HEK293T (cell line): ENCODE measurements around the gene GABBR2.

Source experiments
- CTCF ChIA-PET: fragments of 350-600 bp; formaldehyde crosslinking; extraction: SDS; loops from one replicate; lab custom pipeline; 2021; ENCODE audit warnings: antibody characterized with exemption, inconsistent platforms; lab: Yijun Ruan, JAX
- POLR2A ChIA-PET: fragments of 350-600 bp; formaldehyde crosslinking; extraction: SDS; loops from one replicate; lab custom pipeline; 2020; ENCODE audit warnings: antibody characterized with exemption, inconsistent platforms; lab: Yijun Ruan, JAX
- DNase-seq: peaks from one replicate; pipeline ENCODE4 v3.0.0; 2012; ENCODE audit warnings: mixed read lengths; ENCODE audit errors: extremely low spot score
- ARNT ChIP-seq: fragments of 450-650 bp; IDR thresholded peaks from 2 replicates; pipeline ENCODE4 v1.6.1; 2017; ENCODE audit warnings: mild to moderate bottlenecking
- BHLHE40 ChIP-seq: fragments of 450-650 bp; IDR thresholded peaks from 2 replicates; pipeline ENCODE4 v1.6.1; 2016; ENCODE audit warnings: mild to moderate bottlenecking, moderate library complexity, borderline replicate concordance
- CTBP1 ChIP-seq: fragments of 450-650 bp; IDR thresholded peaks from 2 replicates; pipeline ENCODE4 v1.6.1; 2016; ENCODE audit warnings: borderline replicate concordance
- ELF4 ChIP-seq: fragments of 450-650 bp; IDR thresholded peaks from 2 replicates; pipeline ENCODE4 v1.6.1; 2017; ENCODE audit warnings: antibody characterized with exemption
- FOXA1 ChIP-seq: fragments of 450-650 bp; IDR thresholded peaks from 2 replicates; pipeline ENCODE4 v1.6.1; 2016; ENCODE audit warnings: mild to moderate bottlenecking
- FOXK2 ChIP-seq: fragments of 450-650 bp; IDR thresholded peaks from 2 replicates; pipeline ENCODE4 v1.6.1; 2016; ENCODE audit warnings: mild to moderate bottlenecking
- FOXM1 ChIP-seq: fragments of 450-650 bp; IDR thresholded peaks from 2 replicates; pipeline ENCODE4 v1.6.1; 2017; ENCODE audit warnings: mild to moderate bottlenecking, borderline replicate concordance
- HDGF ChIP-seq: fragments of 450-650 bp; IDR thresholded peaks from 2 replicates; pipeline ENCODE4 v1.6.1; 2017; ENCODE audit warnings: antibody characterized with exemption, borderline replicate concordance
- L3MBTL2 ChIP-seq: fragments of 450-650 bp; conservative IDR thresholded peaks from 2 replicates; pipeline ENCODE4 v1.6.1; 2016; ENCODE audit warnings: mild to moderate bottlenecking
- LEF1 ChIP-seq: fragments of 450-650 bp; IDR thresholded peaks from 2 replicates; pipeline ENCODE4 v1.6.1; 2017; ENCODE audit warnings: mild to moderate bottlenecking, borderline replicate concordance
- NFRKB ChIP-seq: fragments of 450-650 bp; IDR thresholded peaks from 2 replicates; pipeline ENCODE4 v1.6.1; 2016; ENCODE audit warnings: mild to moderate bottlenecking, moderate library complexity
- PKNOX1 ChIP-seq: fragments of 450-650 bp; IDR thresholded peaks from 2 replicates; pipeline ENCODE4 v1.6.1; 2016
- SP1 ChIP-seq: fragments of 450-650 bp; IDR thresholded peaks from 2 replicates; pipeline ENCODE4 v1.6.1; 2017
- SUZ12 ChIP-seq: fragments of 450-650 bp; IDR thresholded peaks from 2 replicates; pipeline ENCODE4 v1.6.1; 2016; ENCODE audit warnings: mild to moderate bottlenecking
- TARDBP ChIP-seq: fragments of 450-650 bp; IDR thresholded peaks from 2 replicates; pipeline ENCODE4 v1.6.1; 2016
- ZNF384 ChIP-seq: fragments of 450-650 bp; IDR thresholded peaks from 2 replicates; pipeline ENCODE4 v1.6.1; 2016

Gene GABBR2

DNA sequence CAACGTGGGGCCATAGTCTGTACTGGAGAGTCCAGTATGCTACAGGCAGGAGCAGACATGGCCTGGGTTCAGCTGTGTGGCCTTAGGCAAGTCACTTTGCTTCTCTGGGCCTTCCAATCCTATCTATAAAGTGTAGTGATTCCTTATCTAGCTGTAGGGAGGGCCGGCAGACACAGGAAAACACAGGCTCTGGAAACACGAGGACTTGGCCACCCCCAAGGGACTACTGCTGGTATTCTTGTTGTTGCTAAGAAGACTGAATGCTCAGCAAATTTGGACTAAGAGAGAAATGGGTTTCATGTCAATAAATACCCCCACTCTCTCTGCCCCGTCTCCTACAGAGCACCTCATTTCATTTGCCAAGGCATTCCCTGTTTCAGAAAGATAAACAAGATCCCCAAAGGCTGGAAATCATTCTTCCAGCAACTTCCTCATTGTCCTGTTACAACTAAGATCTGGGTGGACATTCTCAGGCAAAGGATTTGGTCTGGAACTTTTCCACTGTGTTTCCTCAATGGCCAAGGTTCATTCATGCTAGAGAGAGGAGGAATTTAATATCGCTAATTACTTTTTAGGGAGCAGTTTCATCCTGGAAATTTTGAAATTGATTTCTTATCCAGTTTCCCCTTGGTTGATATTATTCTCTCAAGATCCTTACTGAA lies 105.8 kb downstream of the GABBR2 start:
- POLR2A ChIA-PET = no interaction called here
- CTCF ChIA-PET = no interaction called here
- no peak for DNase-seq
- TF ChIP-seq L3MBTL2 (no peak), FOXM1 (no peak), PKNOX1 (no peak), TARDBP (no peak), LEF1 (no peak), FOXK2 (no peak), FOXA1 (no peak), BHLHE40 (no peak), CTBP1 (no peak), SP1 (no peak), NFRKB (no peak), ZNF384 (no peak), SUZ12 (no peak)

DNA sequence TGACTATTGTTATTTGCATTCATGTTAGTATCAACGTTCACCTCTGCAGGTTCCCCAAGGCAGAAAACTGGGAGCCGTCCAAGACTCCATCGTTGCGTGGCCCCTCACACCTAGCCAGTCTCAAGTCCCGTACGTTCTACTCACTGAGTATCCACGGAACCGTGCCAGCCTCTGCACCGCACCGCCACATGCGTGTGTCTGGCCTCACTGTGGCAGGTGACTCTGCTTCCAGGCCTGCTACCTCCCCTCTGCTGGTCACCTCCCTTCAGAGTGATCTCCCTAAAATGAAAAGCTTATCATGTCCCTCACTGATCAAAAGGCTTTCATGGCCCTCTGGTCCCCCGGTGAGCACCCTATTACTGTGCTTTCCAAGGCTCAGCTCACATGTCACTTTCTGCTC lies 108.1 kb downstream of the GABBR2 start:
- TF ChIP-seq LEF1 (no peak), FOXA1 (no peak), PKNOX1 (no peak), ZNF384 (no peak), ARNT (no peak), FOXM1 (no peak), HDGF (no peak)
- POLR2A ChIA-PET = no interaction called here
- CTCF ChIA-PET = no interaction called here
- DNase-seq = no peak

DNA sequence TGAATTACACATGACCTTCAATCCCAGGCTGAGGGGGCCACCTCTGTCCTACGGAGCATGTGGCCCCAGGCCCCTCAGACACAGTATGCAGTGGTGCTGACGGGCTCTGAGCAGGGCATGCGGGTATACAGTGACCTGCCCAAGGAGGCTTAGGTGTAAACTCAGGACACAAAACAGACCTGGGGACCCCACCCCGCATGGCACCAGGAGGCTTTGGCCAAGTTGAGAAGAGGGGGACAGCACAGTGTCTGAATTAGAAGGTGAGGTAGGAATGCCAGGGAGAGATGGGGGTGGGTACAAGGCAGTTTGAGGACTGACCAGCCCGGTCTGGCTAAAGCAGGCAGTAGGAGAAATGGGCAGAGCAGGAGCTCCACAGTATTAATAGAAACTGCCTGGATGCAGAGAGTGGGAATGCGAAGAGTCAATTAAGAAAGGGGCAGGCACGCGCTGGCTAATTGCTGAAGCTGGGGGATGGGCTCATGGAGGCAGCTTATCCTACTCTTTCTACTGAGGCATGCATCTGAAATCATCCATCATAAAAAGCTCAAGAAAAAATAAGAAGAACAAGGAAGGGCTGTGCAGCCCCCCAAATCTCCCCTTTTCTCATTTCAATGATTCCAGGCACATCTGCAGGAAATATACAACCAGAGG lies 109.0 kb downstream of the GABBR2 start:
- TF ChIP-seq L3MBTL2 (no peak), ZNF384 (no peak), BHLHE40 (no peak), ELF4 (no peak), SP1 (no peak), FOXM1 (no peak), SUZ12 (no peak)
- no peak for DNase-seq
- ChIA-PET CTCF (no interaction called here), POLR2A (no interaction called here)

DNA sequence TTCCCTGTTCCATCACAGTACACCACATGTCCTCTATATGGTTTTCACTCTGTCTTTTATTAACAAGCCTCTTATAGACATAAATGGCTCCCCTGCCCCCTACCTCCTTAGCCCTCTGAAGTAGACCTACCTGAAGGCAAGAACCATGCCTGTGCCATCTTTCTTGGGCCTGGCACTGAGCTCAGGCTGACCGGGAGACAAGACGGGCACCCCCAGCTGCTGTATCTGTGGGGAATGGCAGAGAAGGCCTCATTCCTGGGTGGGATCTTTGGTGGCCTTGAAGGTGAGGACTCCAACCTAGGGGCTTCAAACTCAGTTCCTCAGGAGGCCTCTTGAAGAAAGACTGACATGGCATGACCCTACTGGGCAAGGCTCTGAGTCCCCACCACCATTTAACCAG lies 109.9 kb downstream of the GABBR2 start:
- TF ChIP-seq NFRKB (no peak), CTBP1 (no peak)
- POLR2A ChIA-PET = no interaction called here
- CTCF ChIA-PET = no interaction called here
- DNase-seq = no peak

GRCh38 chr9:98597236-98597771 lies 111.4 kb downstream of the GABBR2 start:
- CTCF ChIA-PET = no interaction called here
- DNase-seq = no peak
- TF ChIP-seq SP1 (no peak), PKNOX1 (no peak), TARDBP (no peak), ZNF384 (no peak), SUZ12 (no peak), ELF4 (no peak), FOXA1 (no peak), FOXM1 (no peak), HDGF (no peak), L3MBTL2 (no peak), BHLHE40 (no peak), CTBP1 (no peak), ARNT (no peak), NFRKB (no peak)
- POLR2A ChIA-PET = no interaction called here

DNA sequence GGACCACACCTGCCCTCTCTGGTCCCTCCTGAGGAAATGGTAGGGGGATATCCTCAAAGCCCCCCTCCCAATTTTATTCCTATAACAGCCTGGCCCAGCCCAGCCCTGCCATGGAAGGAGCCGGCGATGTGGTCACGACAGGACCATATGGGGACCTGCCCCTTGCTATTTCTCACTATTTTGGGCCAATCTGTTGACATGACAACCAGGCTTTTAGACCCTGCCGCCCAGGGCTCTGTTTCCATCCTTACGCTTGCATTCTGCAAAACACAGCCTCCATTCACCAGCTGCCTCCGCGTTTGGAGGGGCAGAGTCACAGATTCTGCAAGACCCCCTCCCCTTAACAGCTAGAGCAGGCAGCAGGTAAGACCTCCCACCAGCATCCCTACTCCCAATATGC lies 112.2 kb downstream of the GABBR2 start:
- DNase-seq = no peak
- ChIA-PET POLR2A (no interaction called here), CTCF (no interaction called here)
- TF ChIP-seq SP1 = no peak
- TF ChIP-seq NFRKB = no peak

GRCh38 chr9:98594546-98595160 lies 114.1 kb downstream of the GABBR2 start:
- DNase-seq = no peak
- no peak for TF ChIP-seq BHLHE40
- TF ChIP-seq L3MBTL2 = no peak
- no peak for TF ChIP-seq CTBP1
- TF ChIP-seq ARNT = no peak
- no peak for TF ChIP-seq FOXK2
- no peak for TF ChIP-seq LEF1
- TF ChIP-seq PKNOX1 = no peak
- TF ChIP-seq HDGF = no peak
- no peak for TF ChIP-seq ZNF384
- ChIA-PET POLR2A (no interaction called here), CTCF (no interaction called here)
